ENCODE measurements around the gene KIAA0040.

Gene KIAA0040

GRCh38 chr1:175171036-175171913 is 21.3 kb downstream of the KIAA0040 start:
- no peak for DNase-seq (ENCODE audit: low read depth)

DNA sequence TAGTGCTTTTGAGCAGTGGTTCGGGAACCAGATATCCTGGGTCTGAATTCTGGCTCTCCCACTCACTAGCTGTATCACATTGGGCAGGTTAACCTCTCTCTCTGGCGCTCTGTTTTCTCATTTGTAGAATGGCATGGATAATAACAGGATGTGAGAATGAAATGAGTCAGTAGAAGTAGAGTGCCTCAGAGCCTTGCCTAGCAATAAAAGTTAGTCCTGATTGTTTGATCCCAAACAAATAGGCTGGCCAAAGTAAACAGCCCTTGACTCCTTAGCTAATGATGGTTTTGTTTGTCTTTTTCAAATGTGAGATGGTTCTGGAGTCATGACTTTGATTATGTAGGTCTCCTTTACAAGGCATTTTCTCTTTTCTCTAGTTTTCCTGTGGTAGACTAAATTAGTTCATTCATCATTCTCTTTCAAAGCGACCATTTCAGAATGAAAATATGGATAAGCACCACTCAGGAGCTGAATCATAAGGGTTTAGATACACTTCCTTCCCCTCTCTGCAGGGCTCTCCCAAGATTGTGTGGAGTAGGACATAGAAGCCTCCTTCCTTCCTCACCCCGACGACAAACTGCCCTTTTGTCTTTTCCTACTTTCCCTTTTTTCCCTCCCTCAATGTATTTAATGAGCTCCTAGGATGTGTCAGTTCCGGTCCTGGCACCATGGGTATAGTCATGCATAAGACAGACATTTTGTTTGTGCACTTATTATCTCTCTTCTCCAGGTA is 23.1 kb downstream of the KIAA0040 start:
- no peak for DNase-seq (ENCODE audit: low read depth)

GRCh38 chr1:175168782-175169181 is 23.8 kb downstream of the KIAA0040 start:
- no peak for DNase-seq (ENCODE audit: low read depth)

DNA sequence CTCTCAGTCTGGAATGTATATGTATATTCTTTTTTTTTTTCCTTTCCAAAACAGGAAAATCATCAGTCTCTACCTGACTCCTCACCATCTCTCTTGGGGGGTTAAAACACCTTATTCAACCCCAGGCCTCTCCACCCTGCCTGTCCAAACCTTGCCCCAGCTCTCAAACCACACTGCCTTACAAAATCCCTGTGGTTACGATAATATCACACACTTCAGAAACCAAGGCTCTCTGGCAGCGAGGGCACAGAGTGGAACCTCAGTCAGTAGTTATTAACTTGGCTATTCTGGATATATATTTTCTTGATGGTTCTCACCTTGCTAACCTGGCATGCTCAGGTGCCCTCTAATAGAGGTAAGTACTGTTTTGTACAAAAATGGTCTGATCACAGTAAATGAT is 24.7 kb downstream of the KIAA0040 start:
- DNase-seq (ENCODE audit: low read depth), result no peak

GRCh38 chr1:175166746-175167145 is 25.8 kb downstream of the KIAA0040 start:
- DNase-seq (ENCODE audit: low read depth), result no peak

- DNase-seq (ENCODE audit: low read depth), result no peak
Measured at GRCh38 chr1:175164751-175165150, 27.8 kb downstream of the KIAA0040 start.

GRCh38 chr1:175163702-175164101 is 28.9 kb downstream of the KIAA0040 start:
- no peak for DNase-seq (ENCODE audit: low read depth)

- DNase-seq (ENCODE audit: low read depth), result no peak
Measured at GRCh38 chr1:175162955-175163354, 29.6 kb downstream of the KIAA0040 start.

- DNase-seq (ENCODE audit: low read depth), result no peak
Measured at GRCh38 chr1:175158170-175158591, 34.4 kb downstream of the KIAA0040 start.

GRCh38 chr1:175157200-175157599 is 35.4 kb downstream of the KIAA0040 start:
- DNase-seq (ENCODE audit: low read depth), result no peak

- no peak for DNase-seq (ENCODE audit: low read depth)
Measured at GRCh38 chr1:175155936-175156335, 36.6 kb downstream of the KIAA0040 start.

- DNase-seq (ENCODE audit: low read depth), result no peak
Measured at GRCh38 chr1:175155473-175155856, 37.1 kb downstream of the KIAA0040 start.

- DNase-seq (ENCODE audit: low read depth), result no peak
Measured at GRCh38 chr1:175154629-175155472, 37.7 kb downstream of the KIAA0040 start.

GRCh38 chr1:175152006-175152652 is 40.4 kb downstream of the KIAA0040 start:
- DNase-seq (ENCODE audit: low read depth), result no peak

DNA sequence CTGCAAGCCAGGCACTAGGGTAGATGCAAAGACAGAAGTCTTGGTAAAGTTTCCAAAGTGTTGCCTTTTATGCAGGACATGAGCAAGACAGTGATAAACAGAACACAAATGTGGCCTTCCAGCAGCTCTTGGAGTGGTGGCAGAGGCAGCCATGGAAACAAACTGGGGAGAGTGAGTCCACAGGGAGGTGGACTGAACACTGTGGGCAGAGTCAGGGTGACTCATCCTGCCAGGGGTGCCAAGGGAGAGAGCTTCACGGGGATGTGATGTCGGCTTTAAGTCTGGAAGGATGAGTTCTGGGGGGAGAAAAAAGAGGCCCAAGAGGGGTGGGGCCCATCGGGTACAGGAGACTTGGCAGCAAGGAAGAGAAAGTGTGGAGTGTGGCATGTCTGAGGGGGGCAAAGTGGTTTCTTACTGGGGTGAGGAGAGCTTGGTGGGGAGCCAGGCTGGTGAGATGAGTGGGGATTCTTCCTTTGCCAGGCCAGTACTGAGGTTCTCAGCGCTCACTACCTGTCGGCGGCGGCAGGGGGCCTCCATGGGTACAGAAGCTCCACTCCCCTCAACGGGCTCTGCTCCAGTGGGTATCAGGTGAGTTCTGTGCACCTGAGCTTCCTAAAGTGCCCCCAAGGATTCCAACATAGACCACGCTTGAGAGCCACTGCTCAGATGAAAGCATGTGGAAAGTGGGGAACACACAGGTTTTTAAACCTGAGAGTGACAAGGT is 41.8 kb downstream of the KIAA0040 start:
- DNase-seq (ENCODE audit: low read depth), result no peak

DNA sequence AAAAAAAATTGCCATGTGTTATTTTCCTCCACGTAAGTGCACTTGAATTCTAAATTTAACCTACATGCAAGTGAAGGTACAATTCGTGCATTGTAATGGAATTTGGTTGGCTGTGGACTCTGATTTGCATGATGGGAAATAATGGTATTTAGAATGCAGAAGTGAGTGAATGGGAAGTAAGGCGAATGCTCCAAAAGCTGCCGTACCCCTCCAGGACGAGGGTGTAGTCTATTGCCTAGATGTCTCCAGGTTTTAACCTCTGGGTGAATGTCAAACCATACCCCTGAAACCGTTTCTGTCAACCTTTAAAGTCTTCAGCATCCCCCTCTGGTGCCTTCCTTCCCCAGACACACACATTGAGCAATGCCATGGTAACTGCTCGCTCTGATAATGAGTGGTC is 44.5 kb downstream of the KIAA0040 start:
- DNase-seq (ENCODE audit: low read depth), result no peak

- DNase-seq (ENCODE audit: low read depth), result no peak
Measured at GRCh38 chr1:175147569-175147968, 45.0 kb downstream of the KIAA0040 start.

DNA sequence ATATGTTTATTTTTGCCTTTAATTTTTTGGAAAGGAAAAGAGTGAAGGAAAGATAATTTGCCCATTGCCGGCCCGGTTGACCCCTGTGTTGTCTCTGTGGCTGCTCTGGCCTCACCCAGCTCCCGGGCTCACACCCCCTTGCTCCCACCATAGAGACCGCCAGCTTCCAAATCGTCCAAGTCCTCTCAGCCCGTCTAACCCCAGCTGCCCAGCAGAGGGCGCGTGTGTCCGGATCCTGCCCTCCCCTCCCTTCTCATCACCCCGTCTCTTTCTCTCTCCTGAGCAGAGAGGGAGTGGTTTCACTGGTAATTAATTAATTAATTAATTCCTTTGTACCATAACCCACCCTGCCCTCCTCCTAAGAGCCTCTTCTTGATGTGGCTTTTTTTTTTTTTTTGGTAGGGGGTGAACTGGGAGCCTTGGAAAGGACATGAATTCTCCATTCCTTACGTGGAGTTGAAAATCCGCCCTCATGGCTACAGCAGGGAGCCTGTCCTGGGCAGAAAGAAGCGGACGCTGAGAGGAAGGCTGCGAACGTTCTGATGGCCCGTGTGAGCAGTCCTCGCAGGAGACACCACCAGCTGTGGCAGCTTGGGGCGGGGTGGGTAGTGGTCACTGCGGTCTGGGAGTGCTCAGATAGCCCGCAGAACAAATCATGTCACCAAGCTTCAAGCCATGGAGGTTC is 45.9 kb downstream of the KIAA0040 start:
- DNase-seq (ENCODE audit: low read depth), result no peak

- DNase-seq (ENCODE audit: low read depth), result no peak
Measured at GRCh38 chr1:175145899-175146528, 46.6 kb downstream of the KIAA0040 start.

GRCh38 chr1:175138579-175138978 is 54.0 kb downstream of the KIAA0040 start:
- no peak for DNase-seq (ENCODE audit: low read depth)
